Measurements from ENCODE around the gene MYZAP. TPM values are rescaled to one million over a fixed set of nuclear protein-coding genes. Genes with fewer than 3 reads are reported as not detected.

Gene MYZAP
- total and polyA plus RNA-seq, 2 of the 13 experiments (the other 11 are each of a cell fraction or from before 2014, with no cell fraction given), result not detected

DNA sequence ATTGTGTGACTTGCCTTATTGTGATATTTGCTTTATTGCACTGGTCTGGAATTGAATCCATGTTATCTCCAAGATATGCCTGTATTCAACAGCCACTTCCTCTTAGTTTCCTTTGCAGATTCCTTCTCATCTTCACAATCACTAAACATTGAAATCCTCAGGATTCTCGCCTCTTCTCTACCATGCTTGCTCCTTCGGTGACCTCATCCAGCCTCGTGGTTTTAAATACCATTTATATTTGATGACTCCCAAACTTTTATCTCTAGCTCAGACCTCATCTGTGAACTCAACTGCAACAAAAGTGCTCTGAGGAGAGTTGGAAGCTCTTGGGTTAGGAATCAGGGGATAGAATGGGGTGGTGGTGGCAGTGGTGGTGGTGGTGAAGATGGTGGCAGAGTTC lies 134.7 kb downstream of the MYZAP start (continued):
- TF ChIP-seq, protein P1, sequence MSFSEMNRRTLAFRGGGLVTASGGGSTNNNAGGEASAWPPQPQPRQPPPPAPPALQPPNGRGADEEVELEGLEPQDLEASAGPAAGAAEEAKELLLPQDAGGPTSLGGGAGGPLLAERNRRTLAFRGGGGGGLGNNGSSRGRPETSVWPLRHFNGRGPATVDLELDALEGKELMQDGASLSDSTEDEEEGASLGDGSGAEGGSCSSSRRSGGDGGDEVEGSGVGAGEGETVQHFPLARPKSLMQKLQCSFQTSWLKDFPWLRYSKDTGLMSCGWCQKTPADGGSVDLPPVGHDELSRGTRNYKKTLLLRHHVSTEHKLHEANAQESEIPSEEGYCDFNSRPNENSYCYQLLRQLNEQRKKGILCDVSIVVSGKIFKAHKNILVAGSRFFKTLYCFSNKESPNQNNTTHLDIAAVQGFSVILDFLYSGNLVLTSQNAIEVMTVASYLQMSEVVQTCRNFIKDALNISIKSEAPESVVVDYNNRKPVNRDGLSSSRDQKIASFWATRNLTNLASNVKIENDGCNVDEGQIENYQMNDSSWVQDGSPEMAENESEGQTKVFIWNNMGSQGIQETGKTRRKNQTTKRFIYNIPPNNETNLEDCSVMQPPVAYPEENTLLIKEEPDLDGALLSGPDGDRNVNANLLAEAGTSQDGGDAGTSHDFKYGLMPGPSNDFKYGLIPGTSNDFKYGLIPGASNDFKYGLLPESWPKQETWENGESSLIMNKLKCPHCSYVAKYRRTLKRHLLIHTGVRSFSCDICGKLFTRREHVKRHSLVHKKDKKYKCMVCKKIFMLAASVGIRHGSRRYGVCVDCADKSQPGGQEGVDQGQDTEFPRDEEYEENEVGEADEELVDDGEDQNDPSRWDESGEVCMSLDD (CRISPR knock-in tag; IDR thresholded peaks at IDR 0.05; ENCODE audit: borderline replicate concordance), result no peak
- TF ChIP-seq CENPX (CRISPR knock-in tag; IDR thresholded peaks at IDR 0.05) (no peak), YEATS2 (CRISPR knock-in tag; IDR thresholded peaks at IDR 0.05; ENCODE audit: borderline replicate concordance) (no peak)

DNA sequence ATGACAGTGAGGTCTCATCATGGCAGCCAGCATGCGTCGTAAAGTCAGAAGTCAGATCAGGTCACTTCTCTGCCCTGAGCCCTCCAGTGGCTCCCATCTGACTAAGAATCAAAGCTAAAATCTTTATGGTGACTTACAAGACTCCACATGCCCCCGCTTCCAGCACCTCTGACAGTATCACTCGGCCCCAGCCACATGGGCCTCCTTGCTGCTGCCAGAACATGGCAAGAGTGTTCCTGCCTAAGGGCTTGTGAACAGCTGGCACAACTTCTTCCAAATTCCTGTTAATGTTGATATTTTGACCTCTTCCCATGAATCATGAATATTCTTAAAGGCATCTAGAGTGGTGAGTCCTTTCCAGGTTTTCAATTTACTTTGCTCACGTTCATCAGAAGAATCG lies 135.3 kb downstream of the MYZAP start:
- no peak for DNase-seq (ENCODE audit: low spot score)
- TF ChIP-seq ZNF792 (CRISPR knock-in tag; IDR thresholded peaks at IDR 0.05), result no peak
- TF ChIP-seq, protein P2, sequence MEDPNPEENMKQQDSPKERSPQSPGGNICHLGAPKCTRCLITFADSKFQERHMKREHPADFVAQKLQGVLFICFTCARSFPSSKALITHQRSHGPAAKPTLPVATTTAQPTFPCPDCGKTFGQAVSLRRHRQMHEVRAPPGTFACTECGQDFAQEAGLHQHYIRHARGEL (CRISPR knock-in tag; IDR thresholded peaks at IDR 0.05), result no peak
- TF ChIP-seq, protein P3, sequence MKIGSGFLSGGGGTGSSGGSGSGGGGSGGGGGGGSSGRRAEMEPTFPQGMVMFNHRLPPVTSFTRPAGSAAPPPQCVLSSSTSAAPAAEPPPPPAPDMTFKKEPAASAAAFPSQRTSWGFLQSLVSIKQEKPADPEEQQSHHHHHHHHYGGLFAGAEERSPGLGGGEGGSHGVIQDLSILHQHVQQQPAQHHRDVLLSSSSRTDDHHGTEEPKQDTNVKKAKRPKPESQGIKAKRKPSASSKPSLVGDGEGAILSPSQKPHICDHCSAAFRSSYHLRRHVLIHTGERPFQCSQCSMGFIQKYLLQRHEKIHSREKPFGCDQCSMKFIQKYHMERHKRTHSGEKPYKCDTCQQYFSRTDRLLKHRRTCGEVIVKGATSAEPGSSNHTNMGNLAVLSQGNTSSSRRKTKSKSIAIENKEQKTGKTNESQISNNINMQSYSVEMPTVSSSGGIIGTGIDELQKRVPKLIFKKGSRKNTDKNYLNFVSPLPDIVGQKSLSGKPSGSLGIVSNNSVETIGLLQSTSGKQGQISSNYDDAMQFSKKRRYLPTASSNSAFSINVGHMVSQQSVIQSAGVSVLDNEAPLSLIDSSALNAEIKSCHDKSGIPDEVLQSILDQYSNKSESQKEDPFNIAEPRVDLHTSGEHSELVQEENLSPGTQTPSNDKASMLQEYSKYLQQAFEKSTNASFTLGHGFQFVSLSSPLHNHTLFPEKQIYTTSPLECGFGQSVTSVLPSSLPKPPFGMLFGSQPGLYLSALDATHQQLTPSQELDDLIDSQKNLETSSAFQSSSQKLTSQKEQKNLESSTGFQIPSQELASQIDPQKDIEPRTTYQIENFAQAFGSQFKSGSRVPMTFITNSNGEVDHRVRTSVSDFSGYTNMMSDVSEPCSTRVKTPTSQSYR (CRISPR knock-in tag; IDR thresholded peaks at IDR 0.05; ENCODE audit: borderline replicate concordance), result no peak
- no peaks in the 10 kb centered on the region for H3K9me3 ChIP-seq (ENCODE audit: low read length)
- FAIRE-seq, result no peak
- H3K36me3 ChIP-seq (replicated peaks in 1 of 2; ENCODE audit: control insufficient read depth in 1 of 2, insufficient read depth in 2 of 2, low read length in 2 of 2), result no peaks in the 10 kb centered on the region
- no peak overlapping the region for H3K9ac ChIP-seq (ENCODE audit: insufficient read depth, low read depth, low read length)
- 82% methylated on average over 6 of the region's 6 CpGs for WGBS (ENCODE audit: low lambda C conversion rate)
- no peaks in the 10 kb centered on the region for H4K20me1 ChIP-seq (ENCODE audit: insufficient read depth, low read length)
- H2AFZ ChIP-seq (ENCODE audit: low read length), result no peak overlapping the region
- H3K4me2 ChIP-seq (ENCODE audit: low read depth, low read length), result no peak overlapping the region
- POLR2A ChIA-PET, result no interaction called here
- CTCF ChIA-PET (ENCODE audit: low intra/inter-chr PET ratio, low total read pairs), result no interaction called here
- no peak overlapping the region for H3K4me3 ChIP-seq (replicated peaks in 1 of 3; ENCODE audit: insufficient read depth in 1 of 3, low read depth in 2 of 3, low read length in 3 of 3)
- H3K79me2 ChIP-seq (ENCODE audit: insufficient read depth, low read length), result no peaks in the 10 kb centered on the region
- intact Hi-C loops (cut with micrococcal nuclease; ENCODE audit: unreplicated experiment) (no loop called here), in situ Hi-C loops (cut with HindIII; ENCODE audit: extremely low pct_ligation_motif_present, low pct_unique_long_range_greater_than_20kb) (no loop called here)
- no peak overlapping the region for H3K27ac ChIP-seq (ENCODE audit: extremely low read length, insufficient read depth, low read length)
- no peaks in the 10 kb centered on the region for H3K4me1 ChIP-seq (ENCODE audit: insufficient read depth, low read length)
- H3K27me3 ChIP-seq (ENCODE audit: control insufficient read depth in 1 of 2, insufficient read depth in 2 of 2, low read length in 2 of 2), result no peaks in the 10 kb centered on the region
- no TSS peak for BruUV-seq (replicated peaks)
- ATAC-seq, result no peak
